Measurements from ENCODE around the gene GALT.
A peak's percentile ranks its signal among the peaks of the same experiment; 100 is the strongest.

Gene GALT

DNA sequence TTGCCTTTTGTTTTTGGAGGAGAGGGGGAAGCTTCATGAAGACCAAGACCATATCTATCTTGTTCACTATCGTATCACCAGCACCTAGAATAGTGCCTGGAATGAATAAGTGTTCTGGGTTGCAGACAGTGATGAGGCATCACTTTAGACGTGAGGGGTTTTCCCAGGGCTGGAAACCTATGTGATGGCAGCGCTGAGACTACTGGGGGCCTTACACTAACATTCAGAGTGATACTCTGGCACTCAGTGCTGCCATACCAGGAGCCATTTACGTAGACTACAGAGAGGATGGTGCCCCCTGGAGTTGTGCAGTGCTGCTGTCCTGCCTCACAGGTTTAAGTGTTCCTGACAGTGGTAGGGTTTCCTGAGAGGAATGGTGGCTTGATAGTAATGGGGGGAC, 37.7 kb downstream of the GALT start:
- ATAC-seq = peak; percentile 94
- DNase-seq = peak; percentile 28

DNA sequence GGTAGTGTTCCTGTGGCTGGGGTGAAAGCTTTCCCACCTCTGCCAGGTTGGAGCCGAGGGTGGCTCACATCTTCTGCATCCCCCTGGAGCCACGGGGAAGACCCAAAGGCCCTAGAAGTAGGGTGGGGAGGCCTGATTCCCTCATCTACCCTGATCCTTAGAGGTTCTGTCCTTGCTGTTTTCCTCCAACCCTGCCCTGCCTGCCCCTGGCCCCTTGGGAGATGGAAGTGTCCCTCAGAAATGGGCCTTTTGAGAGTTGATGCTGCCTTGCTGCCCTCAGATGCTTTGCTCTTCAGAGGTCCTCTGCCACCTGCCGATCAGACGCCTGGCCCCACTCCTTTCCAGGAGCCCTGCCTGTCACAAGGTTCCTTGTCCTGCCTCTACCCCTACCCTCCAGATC, 38.3 kb downstream of the GALT start:
- DNase-seq (no peak), ATAC-seq (no peak)

DNA sequence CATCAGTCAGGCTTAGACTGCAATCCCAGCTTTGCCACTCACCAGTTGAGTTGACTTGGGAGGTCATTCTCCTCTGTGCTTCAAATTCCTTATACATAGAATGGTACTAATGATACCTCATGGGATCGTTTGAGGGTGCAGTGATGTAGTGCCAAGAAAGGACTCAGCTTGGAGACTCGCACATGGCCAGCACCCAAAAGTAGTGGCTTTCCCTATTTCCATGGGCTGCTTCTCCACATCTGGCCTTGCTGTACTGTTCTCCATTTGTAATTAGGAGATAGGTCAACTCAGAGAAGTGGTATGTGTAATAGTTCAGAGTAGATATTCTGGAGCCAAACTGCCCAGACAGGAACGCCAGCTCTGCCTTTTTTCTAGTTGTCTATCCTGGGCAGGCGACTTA, 39.1 kb downstream of the GALT start:
- no peak for ATAC-seq
- DNase-seq = no peak

- ATAC-seq = no peak
- DNase-seq = no peak
Measured at GRCh38 chr9:34686231-34686630, 39.8 kb downstream of the GALT start.

GRCh38 chr9:34686732-34687131, 40.3 kb downstream of the GALT start:
- ATAC-seq (no peak), DNase-seq (no peak)

- ATAC-seq = no peak
- DNase-seq = no peak
Measured at GRCh38 chr9:34687276-34688030, 41.0 kb downstream of the GALT start.

- DNase-seq = no peak
Measured at GRCh38 chr9:34688329-34689115, 42.0 kb downstream of the GALT start.

GRCh38 chr9:34689116-34689470, 42.6 kb downstream of the GALT start:
- DNase-seq = no peak
- ATAC-seq = no peak

More at GRCh38 chr9:34688329-34689115, 42.0 kb downstream of the GALT start:
- ATAC-seq = no peak

DNA sequence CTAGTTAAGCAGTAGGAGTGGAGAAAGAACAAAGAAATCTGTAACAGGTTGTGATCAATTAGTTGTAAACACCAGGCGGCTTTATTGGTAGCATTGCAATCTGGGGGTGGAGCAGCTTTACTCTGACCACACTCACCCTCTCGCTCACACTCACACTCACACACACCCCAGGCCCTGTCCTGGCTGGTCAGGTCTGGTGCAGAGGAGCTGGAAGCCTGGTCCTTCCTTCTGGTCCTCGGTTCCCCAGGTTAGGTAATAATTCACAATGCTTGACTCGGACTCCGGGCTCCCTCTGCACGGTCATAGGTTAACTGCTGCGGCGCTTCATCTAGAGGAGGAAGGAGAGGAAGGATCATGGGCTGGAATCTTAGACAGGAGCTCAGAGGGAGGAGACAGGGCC, 43.0 kb downstream of the GALT start:
- ATAC-seq (no peak), DNase-seq (no peak)

DNA sequence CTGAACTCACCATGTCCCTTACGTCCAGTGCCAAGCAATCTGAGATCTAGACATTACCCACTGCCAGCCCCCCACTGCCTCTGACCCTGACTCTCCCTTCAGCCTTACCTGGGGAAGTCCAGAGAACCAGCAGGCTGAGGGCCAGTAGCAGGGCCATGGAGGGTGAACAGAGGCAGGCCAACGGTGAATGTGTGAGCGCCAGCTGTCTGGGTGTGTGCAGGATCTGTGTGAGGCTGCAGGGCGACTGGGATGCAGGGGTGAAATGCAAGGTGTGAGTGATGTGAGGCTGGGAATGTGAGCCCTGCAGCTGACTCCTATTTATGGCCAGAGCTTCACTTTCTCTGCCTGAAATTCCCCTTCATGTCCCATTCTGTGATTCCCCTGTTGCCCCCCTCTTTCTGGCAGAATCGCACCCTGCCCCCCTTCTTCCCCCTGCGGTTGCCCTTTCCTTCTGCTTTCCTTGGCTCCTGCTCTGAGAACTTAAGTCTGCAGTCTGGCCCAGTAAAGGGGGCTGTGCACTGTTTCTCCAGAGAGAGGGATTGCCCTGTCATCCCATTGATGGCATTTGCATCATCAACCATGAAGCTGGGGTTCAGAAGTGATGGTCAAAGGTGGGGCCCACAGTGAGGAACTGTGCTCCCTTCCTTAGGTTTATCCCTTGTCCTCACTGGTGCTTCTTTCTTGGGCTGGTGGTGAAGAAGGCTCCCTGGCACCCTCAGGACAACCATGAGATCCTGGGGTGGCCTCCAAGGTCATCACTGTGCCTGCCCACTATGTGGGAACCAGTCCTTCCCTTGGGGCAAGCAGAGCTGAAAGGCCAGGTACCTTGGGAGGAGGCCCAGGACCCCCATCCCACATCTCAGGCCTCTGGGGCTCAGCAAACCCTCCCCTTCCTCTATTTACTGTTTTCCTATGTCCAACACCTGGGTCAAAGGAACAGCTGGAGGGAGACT, 44.8 kb downstream of the GALT start, which contains the start of gene CCL19:
CCL19 (minus strand) TSS at position 294 of the 953 bp plus-strand sequence; CDS start at position 157, 137 bp downstream.
- no peak for DNase-seq
- no peak for ATAC-seq

DNA sequence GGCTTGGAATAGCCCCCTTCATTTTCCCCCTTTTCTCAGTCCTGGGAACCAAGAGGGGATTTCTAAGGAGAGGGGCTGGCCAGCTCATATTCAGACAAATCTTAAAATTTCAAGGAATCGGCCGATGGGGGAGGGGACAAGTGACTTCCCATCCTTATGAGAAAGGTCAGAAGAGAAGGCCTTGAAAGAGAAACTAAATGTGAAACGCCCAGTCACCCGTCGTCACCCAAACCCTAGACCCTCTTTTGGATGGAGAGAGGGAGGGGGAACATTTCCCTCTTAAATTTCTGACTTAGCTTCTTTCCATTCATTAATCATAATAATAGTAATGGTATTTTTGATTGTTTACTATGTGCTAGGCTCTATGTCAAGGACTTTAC, 45.5 kb downstream of the GALT start:
- DNase-seq (no peak), ATAC-seq (no peak)

DNA sequence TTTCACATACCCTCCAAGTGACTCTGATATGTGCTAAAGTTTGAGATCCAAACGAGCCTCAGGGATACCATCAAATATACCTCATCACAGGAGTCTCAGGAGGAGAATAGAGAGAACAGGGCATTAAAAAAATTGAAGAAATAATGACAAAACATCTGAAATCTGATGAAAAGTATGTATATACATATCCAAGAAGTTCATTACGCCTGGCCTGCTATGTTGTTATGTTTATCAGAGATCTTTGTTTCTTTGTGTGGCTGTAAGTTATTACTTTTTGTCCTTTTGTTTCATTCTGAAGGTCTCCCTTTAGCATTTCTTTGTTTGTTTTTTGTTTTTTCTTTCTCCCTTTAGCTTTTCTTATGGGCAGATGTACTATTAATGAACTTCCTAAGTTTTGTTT, 47.1 kb downstream of the GALT start:
- DNase-seq = no peak

GRCh38 chr9:34694811-34695210, 48.3 kb downstream of the GALT start:
- no peak for ATAC-seq
- DNase-seq = no peak

More for the DNA sequence above, 47.1 kb downstream of the GALT start:
- no peak for ATAC-seq

Measured in stimulated activated naive CD8-positive, alpha-beta T cell treated with anti-CD3 and anti-CD28 coated beads, Interleukin-15, Interleukin-2, amounts not matched to agents 100 U/mL and 50 U/mL, for 24 hours (primary cell).